Activated CD4-positive, alpha-beta T cell treated with anti-CD3 and anti-CD28 coated beads, Interleukin-2, Interleukin-4, amounts not matched to agents 100 ng/mL and 50 ng/mL, durations not matched to agents 16 hours and 8 hours (primary cell): ENCODE results near the gene PDCL2.
"Not testable (repeated sequence)": the region's sequence is repeated elsewhere in the genome, so short reads cannot be mapped to it uniquely, and the experiment has no call there.

Source experiments
- DNase-seq: peaks from one replicate; pipeline ENCODE4 v3.0.0-alpha.2; 2020; ENCODE audit warnings: low spot score

PDCL2 gene

DNA sequence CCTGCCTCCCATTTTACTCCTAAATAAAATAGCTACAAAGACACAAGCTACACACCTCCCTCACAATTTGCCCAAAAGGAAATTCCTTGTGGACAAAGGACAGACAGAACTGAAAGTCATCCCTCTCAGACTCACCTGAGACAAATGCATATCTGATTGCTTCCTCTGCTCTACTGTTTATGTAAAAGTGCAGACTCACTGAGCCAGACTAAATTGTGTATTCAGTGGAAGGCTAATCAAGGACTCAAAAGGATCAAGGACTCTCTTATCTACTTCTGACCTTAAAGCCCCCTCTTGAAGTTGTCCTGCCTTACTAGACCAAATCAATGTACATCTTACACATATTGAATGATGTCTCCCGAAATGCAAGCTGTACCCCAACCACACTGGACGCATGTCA lies 3.9 kb downstream of the PDCL2 start:
- DNase-seq = no peak

- not testable (repeated sequence) for DNase-seq
Observed at GRCh38 chr4:55582773-55583172, 9.3 kb downstream of the PDCL2 start.

DNA sequence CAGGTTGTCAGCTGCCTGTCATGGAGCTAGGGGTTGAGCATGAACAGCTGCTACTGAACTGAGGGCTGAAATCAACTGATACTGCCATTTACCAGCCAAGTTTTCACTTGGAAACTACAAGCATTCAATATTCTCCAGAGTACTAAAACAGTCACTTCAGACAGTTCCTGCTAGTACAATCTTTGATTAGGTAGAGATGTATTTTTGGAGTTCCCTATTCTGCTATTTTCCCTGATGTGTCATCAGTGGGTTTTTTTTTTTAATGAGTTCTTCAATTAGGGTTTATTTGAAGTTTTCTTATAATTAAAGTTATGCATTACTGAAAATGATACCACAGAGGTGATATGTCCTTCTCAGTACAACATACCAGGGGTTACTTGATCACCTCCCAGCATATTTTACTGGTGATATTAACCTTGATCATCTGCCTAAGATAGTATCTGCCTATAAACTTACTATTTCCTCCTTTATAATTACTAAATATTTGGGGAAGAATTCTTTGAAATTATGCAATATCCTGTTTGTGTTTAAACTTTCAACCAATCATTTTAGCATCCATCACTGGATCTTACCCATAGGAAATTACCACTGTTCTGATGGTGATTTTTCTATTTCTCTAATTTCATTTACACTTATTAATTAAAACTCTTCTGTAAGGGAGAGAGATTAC lies 13.6 kb downstream of the PDCL2 start:
- no peak for DNase-seq

DNA sequence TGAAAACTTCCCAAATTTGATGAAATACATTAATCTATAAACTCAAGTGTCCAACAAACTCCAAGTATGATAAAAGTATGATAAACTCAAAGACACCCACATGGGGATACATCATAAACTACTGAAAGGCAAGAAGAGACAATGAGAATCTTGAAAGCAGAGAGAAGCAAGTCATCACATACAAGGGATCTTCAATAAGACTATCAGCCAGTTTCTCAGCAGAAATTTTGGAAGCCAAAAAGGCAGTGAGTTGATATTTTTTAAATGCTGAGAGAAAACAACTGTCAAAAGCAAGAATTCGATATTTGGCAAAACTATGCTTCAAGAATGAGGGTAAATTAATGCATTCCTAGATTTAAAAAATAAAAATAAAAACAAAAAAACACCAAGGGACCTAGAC lies 16.5 kb downstream of the PDCL2 start:
- DNase-seq = no peak

GRCh38 chr4:55574252-55574651 lies 17.8 kb downstream of the PDCL2 start:
- peak; percentile 23 for DNase-seq

GRCh38 chr4:55571806-55572205 lies 20.2 kb downstream of the PDCL2 start:
- no peak for DNase-seq

GRCh38 chr4:55568905-55569504 lies 23.0 kb downstream of the PDCL2 start:
- DNase-seq = no peak

DNA sequence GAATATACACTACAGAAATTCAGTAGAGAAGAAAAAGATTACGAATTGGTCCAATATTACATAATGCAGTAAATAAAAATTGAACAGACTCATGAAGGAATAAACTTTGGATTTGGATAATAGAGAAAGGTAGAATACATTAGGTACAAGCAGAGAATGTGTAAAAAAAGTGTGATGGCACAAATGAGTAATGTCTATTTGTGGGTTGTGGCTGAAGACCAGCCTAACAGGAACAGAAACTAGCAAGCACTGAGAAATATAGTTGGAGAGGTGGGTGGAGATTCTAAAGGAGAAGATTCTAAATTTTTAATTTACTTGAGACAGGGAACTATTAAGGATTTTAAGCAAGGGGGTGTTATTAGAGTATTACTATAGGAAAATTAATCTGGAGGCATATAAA lies 30.2 kb downstream of the PDCL2 start:
- DNase-seq = peak; percentile 35

DNA sequence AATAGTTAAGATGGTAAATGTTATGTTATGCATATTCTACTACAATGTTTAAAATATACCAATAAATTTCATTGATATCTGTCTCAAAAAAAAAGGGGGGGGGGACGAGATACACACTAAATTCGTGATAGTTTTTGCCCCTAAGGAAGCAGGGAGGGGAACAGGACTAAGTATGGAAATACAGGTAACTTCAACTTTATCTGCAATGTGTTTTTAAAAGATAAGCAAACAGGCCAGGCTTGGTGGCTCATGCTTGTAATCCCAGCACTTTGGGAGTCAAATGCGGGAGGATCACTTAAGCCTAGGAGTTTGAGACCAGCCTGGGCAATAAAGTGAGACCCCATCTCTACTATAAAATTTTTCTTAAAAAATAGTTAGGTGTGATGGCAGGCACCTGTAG lies 31.9 kb downstream of the PDCL2 start:
- DNase-seq = no peak

DNA sequence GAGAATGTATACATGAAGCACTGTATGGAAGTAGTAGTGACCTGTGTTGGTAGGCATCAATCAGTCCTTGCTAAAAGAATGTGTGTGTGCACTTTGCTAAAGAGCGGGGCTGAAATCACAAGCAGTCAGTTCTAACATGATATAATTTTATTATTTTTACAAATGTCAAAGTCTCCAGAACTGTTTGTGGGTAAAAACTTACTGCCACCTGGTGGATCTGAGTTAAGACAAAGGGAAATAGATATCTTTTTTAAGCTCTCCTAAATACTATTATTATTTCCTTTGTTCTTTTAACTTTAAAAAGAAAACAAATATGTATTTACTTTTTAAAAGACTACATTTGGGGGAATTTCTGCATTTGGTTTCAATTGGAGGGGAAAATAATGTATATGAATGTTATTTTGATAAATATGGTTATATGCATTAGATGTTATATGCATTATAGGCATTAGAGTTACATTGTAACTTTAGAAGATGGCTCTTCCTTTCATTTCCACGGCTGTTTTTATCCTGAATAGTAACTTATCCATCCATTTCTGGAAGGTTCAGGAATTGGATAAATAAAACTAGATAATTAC lies 37.5 kb downstream of the PDCL2 start:
- DNase-seq = no peak

GRCh38 chr4:55553441-55554201 lies 38.4 kb downstream of the PDCL2 start:
- peak; percentile 29 for DNase-seq

DNA sequence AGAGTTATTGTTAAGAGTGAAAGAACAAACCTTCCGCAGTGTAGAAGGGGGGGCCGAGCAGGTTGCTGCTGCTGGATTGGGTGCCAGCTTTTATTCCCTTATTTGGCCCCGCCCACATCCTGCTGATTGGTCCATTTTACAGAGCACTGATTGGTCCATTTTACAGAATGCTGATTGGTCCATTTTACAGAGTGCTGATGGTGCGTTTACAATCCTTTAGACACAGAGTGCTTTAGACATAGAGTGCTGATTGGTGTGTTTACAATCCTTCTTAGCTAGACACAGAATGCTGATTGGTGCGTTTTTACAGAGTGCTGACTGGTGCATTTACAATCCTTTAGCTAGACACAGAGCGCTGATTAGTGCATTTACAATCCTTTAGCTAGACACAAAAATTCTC lies 40.1 kb downstream of the PDCL2 start:
- DNase-seq = not testable (repeated sequence)

DNA sequence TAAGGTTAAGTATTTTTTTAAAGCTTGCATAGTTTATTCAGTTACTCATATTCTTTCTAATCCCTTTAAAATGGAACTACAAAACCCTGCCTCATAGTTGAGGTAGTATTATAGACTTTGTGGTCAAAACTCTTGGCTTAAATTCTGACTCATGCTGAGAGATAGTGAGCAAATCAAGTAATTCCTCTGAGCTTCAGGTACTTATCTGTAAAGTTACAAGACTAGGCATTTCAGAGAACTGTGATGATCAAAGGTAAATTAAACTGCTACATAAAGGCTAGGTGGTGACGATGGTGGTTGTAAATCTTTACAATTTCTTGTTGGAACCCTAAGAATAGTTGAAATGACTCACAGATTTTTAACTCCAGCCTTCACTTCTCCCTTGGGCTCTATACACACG lies 42.2 kb downstream of the PDCL2 start:
- DNase-seq = peak; percentile 67

- no peak for DNase-seq
Observed at GRCh38 chr4:55547918-55548317, 44.1 kb downstream of the PDCL2 start.

DNA sequence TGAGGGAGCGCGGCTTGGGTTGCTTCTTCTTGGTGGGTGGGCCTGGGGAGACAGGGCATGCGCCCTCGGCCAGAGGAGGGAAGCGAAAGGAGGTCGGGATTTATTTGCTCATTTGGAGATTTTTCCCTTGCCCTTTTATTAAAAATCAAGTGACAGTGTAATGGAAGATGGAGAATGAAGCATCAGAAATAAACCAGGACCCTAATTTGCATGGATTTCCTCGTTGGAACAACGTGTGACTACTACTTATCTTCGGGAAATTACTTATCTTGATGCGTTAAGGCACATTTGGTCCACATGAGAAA lies 44.6 kb downstream of the PDCL2 start:
- DNase-seq = no peak

DNA sequence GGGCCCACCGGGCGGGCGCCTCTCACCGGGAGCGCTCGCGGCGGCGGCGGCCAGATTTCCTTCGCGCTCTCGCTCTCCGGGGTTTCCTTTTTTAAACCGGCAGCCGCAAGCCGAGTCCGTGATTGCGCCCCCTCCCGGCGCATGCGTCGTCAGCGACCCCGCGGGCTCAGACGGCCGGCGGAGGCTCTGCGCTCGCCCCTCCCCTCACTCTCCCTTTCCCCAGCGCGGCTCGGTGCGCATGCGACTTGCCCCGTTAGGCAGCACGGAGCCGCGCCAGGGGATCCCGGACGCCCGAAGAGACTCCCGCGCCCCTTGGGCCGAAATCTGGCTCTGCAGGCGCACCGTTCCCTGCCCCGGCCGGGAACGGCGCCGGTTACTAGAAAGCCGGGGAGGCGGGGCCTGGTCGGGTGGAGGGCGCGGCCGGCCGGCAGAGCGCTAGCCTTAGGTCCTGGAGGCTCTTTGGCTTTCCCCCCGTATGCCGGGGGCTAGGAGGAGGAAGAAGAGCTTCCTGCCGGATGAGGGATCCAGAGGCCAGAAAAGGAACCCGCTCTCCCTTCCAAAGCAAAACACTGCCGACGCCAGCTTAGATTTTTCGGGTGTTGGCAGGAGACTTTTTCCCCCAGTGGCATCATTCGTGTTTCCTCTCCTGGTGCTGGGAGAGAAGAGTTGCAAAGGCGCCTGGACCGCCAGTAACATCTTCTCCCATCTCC lies 45.1 kb downstream of the PDCL2 start, which contains the start of gene CLOCK:
TSS of gene CLOCK (minus strand) at position 154 of the 710 bp plus-strand sequence. CDS start 64,124 bp downstream, outside the sequence.
- DNase-seq = peak; percentile 81

GRCh38 chr4:55546506-55546755 lies 45.6 kb downstream of the PDCL2 start:
- no peak for DNase-seq

GRCh38 chr4:55545641-55546505 lies 46.2 kb downstream of the PDCL2 start:
- DNase-seq = peak; percentile 57

- no peak for DNase-seq
Observed at GRCh38 chr4:55545151-55545550, 46.9 kb downstream of the PDCL2 start.

DNA sequence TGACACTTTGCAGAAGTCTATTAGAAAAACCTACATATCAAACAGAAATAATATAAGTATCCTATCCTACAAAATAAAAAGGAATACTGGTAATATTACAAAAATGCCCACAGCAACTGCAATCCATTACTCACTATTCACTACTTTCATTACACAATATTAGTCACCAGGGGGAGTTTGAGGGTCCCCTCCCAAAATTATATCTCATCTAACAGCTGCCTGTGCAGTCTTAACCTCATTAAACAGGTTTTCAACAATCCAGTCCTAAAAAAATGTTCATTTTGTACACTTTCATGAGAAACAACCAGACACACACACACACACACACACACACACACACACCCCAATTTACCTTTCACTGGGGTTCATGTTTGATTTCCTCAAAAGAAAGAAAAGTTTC lies 48.2 kb downstream of the PDCL2 start:
- DNase-seq = no peak

DNA sequence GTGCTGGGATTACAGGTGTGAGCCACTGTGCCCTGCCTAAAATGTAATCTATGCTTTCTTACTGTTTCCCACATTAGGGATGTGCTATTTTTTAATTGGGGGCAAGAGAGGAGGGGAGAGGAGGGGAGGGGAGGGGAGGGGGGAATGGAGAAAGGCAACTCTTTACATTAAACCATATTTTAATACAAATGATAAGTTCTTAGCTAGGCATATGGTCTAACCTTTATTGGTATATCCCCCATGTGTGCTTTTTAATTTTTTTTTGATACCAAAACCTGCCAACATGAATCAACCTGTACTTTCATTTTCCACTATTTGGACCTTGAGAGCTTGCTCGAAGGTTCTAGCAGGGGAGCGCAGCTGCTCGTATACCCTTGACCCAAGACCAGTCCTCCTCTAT lies 51.8 kb downstream of the PDCL2 start:
- no peak for DNase-seq

DNA sequence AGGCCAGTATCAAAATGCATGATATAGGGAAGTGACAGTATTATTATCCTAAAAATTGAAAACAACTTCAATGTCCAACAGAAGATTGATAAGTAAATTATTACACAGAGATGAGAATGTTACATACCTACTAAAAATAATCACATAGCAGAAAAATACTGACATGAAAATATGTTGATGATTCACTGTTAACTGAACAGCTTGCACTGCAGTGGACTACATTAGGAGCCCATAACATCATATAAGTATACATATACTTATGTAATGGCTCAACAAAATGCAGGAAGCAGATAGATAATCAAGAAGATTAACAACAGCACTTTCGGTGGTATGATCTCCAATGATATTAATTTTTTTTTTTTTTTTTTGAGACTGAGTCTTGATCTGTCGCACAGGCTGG lies 52.4 kb downstream of the PDCL2 start:
- no peak for DNase-seq
